Measurements from ENCODE around the gene FAM3A. TPM values are rescaled to one million over a fixed set of nuclear protein-coding genes. Genes with fewer than 3 reads are reported as not detected.

The FAM3A gene
- total and polyA plus RNA-seq, 2 donors (not counting 1 experiment from before 2014, with no cell fraction given): 17.3 to 30.2 TPM

DNA sequence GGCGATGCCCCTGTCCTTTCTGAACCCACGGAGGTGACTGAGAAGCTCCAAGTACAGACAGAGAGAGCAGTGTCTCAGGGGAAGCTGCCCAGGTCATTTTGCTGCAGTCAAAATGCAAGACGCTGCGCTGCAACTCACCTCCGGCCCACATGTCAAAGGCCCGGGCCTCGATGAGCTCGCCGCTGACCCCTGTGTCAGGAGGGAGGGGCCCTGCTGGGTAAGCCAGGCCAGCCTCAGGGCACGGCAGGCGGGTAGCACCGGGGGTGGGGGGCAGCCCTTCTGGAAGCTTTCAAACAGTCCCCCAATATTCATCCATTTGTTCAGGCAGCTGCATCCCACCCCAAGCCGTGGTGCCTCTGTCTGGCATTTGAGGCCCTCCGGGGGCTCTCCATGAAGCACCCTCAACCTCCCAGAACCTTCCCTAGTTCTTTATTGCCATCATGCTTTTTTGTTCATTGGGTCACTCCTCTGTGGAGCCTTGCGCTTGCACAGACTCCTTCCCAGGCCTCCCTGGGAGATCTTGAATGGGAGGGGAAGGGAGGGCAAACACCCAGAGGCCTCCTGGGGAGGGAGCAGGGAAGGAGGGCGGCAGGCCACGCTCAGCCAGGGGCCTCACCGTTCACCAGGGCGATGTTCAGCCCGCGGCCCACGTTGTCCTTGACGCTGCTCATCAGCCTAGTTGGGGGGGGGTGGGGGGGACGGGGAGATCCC lies 8.2 kb downstream of the FAM3A start:
- Histone ChIP-seq H3K27me3 (ENCODE audit: control insufficient read depth, insufficient read depth, low read length) (no peaks in the 10 kb centered on the region), H3K4me2 (ENCODE audit: extremely low read depth, insufficient read depth, low read length) (no peak overlapping the region), H2AFZ (ENCODE audit: low read length) (no peak overlapping the region), H3K4me3 (replicated peaks in 1 of 4; ENCODE audit: control extremely low read depth in 1 of 4, insufficient read depth in 1 of 4, low read depth in 3 of 4, low read length in 4 of 4) (no peak overlapping the region), H3K9me3 (ENCODE audit: control insufficient read depth, insufficient read depth, low read depth, low read length) (no peaks in the 10 kb centered on the region), H3K4me1 (ENCODE audit: control insufficient read depth, extremely low read depth, insufficient read depth, low read length) (peaks cover 3% of the 10 kb centered on the region), H3K9ac (ENCODE audit: insufficient read depth, low read length) (no peak overlapping the region), H4K20me1 (ENCODE audit: control insufficient read depth, extremely low read depth, insufficient read depth, low read length) (no peaks in the 10 kb centered on the region), H3K27ac (ENCODE audit: insufficient read depth, low read length) (no peak overlapping the region), H3K79me2 (ENCODE audit: control insufficient read depth, insufficient read depth, low read length) (no peaks in the 10 kb centered on the region), H3K36me3 (ENCODE audit: control insufficient read depth, insufficient read depth, low read length) (no peaks in the 10 kb centered on the region)
- DNase-seq (ENCODE audit: low read depth in 2 of 2): no peak
- no peak for TF ChIP-seq CTCF (conservative IDR thresholded peaks at IDR 0.05 in 1 of 2, IDR thresholded peaks at IDR 0.05 in 1 of 2; ENCODE audit: low read depth in 1 of 2, low read length in 2 of 2)
- no peak for TF ChIP-seq EZH2 (IDR thresholded peaks at IDR 0.05; ENCODE audit: low read length, missing control alignments)

GRCh38 chrX:154506483-154507332 lies 9.3 kb downstream of the FAM3A start:
- H3K79me2 ChIP-seq (ENCODE audit: control insufficient read depth, insufficient read depth, low read length): no peaks in the 10 kb centered on the region
- no peaks in the 10 kb centered on the region for H3K36me3 ChIP-seq (ENCODE audit: control insufficient read depth, insufficient read depth, low read length)
- no peaks in the 10 kb centered on the region for H4K20me1 ChIP-seq (ENCODE audit: control insufficient read depth, extremely low read depth, insufficient read depth, low read length)
- H3K4me1 ChIP-seq (ENCODE audit: control insufficient read depth, extremely low read depth, insufficient read depth, low read length): peaks cover 3% of the 10 kb centered on the region
- H3K9ac ChIP-seq (ENCODE audit: insufficient read depth, low read length): no peak overlapping the region
- no peak overlapping the region for H3K27ac ChIP-seq (ENCODE audit: insufficient read depth, low read length)
- no peak overlapping the region for H3K4me3 ChIP-seq (replicated peaks in 1 of 4; ENCODE audit: control extremely low read depth in 1 of 4, insufficient read depth in 1 of 4, low read depth in 3 of 4, low read length in 4 of 4)
- H3K4me2 ChIP-seq (ENCODE audit: extremely low read depth, insufficient read depth, low read length): no peak overlapping the region
- no peaks in the 10 kb centered on the region for H3K9me3 ChIP-seq (ENCODE audit: control insufficient read depth, insufficient read depth, low read depth, low read length)
- DNase-seq (ENCODE audit: low read depth in 2 of 2): no peak
- TF ChIP-seq CTCF (conservative IDR thresholded peaks at IDR 0.05 in 1 of 2, IDR thresholded peaks at IDR 0.05 in 1 of 2; ENCODE audit: low read depth in 1 of 2, low read length in 2 of 2) (no peak), EZH2 (IDR thresholded peaks at IDR 0.05; ENCODE audit: low read length, missing control alignments) (no peak)
- H2AFZ ChIP-seq (ENCODE audit: low read length): no peak overlapping the region
- H3K27me3 ChIP-seq (ENCODE audit: control insufficient read depth, insufficient read depth, low read length): no peaks in the 10 kb centered on the region

GRCh38 chrX:154505734-154506133 lies 10.3 kb downstream of the FAM3A start:
- Histone ChIP-seq H3K9ac (ENCODE audit: insufficient read depth, low read length) (no peak overlapping the region), H3K27ac (ENCODE audit: insufficient read depth, low read length) (no peak overlapping the region), H3K36me3 (ENCODE audit: control insufficient read depth, insufficient read depth, low read length) (no peaks in the 10 kb centered on the region), H3K4me2 (ENCODE audit: extremely low read depth, insufficient read depth, low read length) (no peak overlapping the region), H3K4me3 (replicated peaks in 1 of 4; ENCODE audit: control extremely low read depth in 1 of 4, insufficient read depth in 1 of 4, low read depth in 3 of 4, low read length in 4 of 4) (no peak overlapping the region), H3K27me3 (ENCODE audit: control insufficient read depth, insufficient read depth, low read length) (no peaks in the 10 kb centered on the region), H3K4me1 (ENCODE audit: control insufficient read depth, extremely low read depth, insufficient read depth, low read length) (peaks cover 3% of the 10 kb centered on the region), H3K9me3 (ENCODE audit: control insufficient read depth, insufficient read depth, low read depth, low read length) (no peaks in the 10 kb centered on the region), H4K20me1 (ENCODE audit: control insufficient read depth, extremely low read depth, insufficient read depth, low read length) (no peaks in the 10 kb centered on the region), H2AFZ (ENCODE audit: low read length) (no peak overlapping the region), H3K79me2 (ENCODE audit: control insufficient read depth, insufficient read depth, low read length) (no peaks in the 10 kb centered on the region)
- peak; percentile 39 to 49 for DNase-seq (ENCODE audit: low read depth in 2 of 2)
- TF ChIP-seq CTCF (conservative IDR thresholded peaks at IDR 0.05 in 1 of 2, IDR thresholded peaks at IDR 0.05 in 1 of 2; ENCODE audit: low read depth in 1 of 2, low read length in 2 of 2) (no peak), EZH2 (IDR thresholded peaks at IDR 0.05; ENCODE audit: low read length, missing control alignments) (no peak)
